ENCODE data around the gene PDGFD.

Gene PDGFD

GRCh38 chr11:104086621-104087020 lies 77.3 kb downstream of the PDGFD start:
- in situ Hi-C loops (cut with HindIII; ENCODE audit: low sequenced_read_pairs), result no loop called here
- H3K4me3 ChIP-seq (ENCODE audit: low read depth, low read length), result no peak overlapping the region
- DNase-seq (ENCODE audit: low read depth, low spot score), result no peak
- TF ChIP-seq CTCF (IDR thresholded peaks at IDR 0.05; ENCODE audit: low read depth, low read length), result no peak

- TF ChIP-seq CTCF (IDR thresholded peaks at IDR 0.05; ENCODE audit: low read depth, low read length), result no peak
- in situ Hi-C loops (cut with HindIII; ENCODE audit: low sequenced_read_pairs), result no loop called here
Measured at GRCh38 chr11:104078995-104079394, 85.0 kb downstream of the PDGFD start.

GRCh38 chr11:104078245-104078644 lies 85.7 kb downstream of the PDGFD start:
- in situ Hi-C loops (cut with HindIII; ENCODE audit: low sequenced_read_pairs), result no loop called here

More at GRCh38 chr11:104078995-104079394, 85.0 kb downstream of the PDGFD start:
- no peak for DNase-seq (ENCODE audit: low read depth, low spot score)
- H3K4me3 ChIP-seq (ENCODE audit: low read depth, low read length), result no peak overlapping the region

GRCh38 chr11:104076455-104076854 lies 87.5 kb downstream of the PDGFD start:
- no peak overlapping the region for H3K4me3 ChIP-seq (ENCODE audit: low read depth, low read length)
- in situ Hi-C loops (cut with HindIII; ENCODE audit: low sequenced_read_pairs), result no loop called here
- no peak for DNase-seq (ENCODE audit: low read depth, low spot score)
- TF ChIP-seq CTCF (IDR thresholded peaks at IDR 0.05; ENCODE audit: low read depth, low read length), result no peak

More at GRCh38 chr11:104078245-104078644, 85.7 kb downstream of the PDGFD start:
- H3K4me3 ChIP-seq (ENCODE audit: low read depth, low read length), result no peak overlapping the region
- no peak for TF ChIP-seq CTCF (IDR thresholded peaks at IDR 0.05; ENCODE audit: low read depth, low read length)
- DNase-seq (ENCODE audit: low read depth, low spot score), result no peak

GRCh38 chr11:104075706-104076105 lies 88.2 kb downstream of the PDGFD start:
- no peak for TF ChIP-seq CTCF (IDR thresholded peaks at IDR 0.05; ENCODE audit: low read depth, low read length)
- DNase-seq (ENCODE audit: low read depth, low spot score), result no peak
- H3K4me3 ChIP-seq (ENCODE audit: low read depth, low read length), result no peak overlapping the region
- in situ Hi-C loops (cut with HindIII; ENCODE audit: low sequenced_read_pairs), result no loop called here

GRCh38 chr11:104075091-104075490 lies 88.9 kb downstream of the PDGFD start:
- H3K4me3 ChIP-seq (ENCODE audit: low read depth, low read length), result no peak overlapping the region
- in situ Hi-C loops (cut with HindIII; ENCODE audit: low sequenced_read_pairs), result no loop called here
- TF ChIP-seq CTCF (IDR thresholded peaks at IDR 0.05; ENCODE audit: low read depth, low read length), result no peak
- no peak for DNase-seq (ENCODE audit: low read depth, low spot score)

Measured in astrocyte of the spinal cord (primary cell).